DMS79 treated with DMSO at 0.1 percent for 48 hours (cell line): ENCODE data around the gene SZRD1.

Experiments used
- DNase-seq: peaks from one replicate; lab custom pipeline; 2025; lab: John Stamatoyannopoulos, UW

Gene SZRD1

DNA sequence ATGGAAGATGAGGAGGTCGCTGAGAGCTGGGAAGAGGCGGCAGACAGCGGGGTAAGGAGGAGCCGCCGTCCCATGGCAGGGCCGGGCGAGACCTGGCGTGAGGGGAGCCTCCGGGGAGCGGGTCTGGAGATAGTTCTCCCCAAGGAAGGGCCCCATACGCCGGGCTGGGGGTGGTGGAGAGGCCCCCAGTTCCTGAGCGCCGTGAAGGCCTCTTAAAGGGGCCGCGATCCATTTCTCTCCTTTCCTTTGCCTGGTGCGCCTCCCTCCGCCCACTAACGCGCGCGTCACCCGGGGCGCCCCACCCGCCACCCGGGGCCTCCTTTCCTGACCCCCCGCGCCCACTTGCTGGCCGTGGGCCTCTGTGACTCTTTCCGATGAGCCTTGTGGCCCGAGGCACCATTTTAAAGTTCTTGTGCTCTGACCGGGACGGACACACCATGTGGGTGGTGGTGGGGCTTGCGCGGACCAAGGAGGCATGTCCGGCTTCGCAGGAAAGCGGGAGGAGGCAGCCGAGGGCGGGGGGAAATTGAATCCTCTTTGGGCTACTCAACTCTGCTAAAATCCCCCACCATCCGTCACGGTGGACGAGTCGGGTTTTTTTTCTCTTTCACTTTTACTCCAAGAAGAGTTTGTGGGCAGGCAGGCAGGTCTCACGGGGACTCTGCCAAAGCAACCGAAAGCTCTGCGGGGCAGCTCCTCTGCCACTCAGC lies 371 bp downstream of the SZRD1 start:
- DNase-seq, result peak; percentile 59

DNA sequence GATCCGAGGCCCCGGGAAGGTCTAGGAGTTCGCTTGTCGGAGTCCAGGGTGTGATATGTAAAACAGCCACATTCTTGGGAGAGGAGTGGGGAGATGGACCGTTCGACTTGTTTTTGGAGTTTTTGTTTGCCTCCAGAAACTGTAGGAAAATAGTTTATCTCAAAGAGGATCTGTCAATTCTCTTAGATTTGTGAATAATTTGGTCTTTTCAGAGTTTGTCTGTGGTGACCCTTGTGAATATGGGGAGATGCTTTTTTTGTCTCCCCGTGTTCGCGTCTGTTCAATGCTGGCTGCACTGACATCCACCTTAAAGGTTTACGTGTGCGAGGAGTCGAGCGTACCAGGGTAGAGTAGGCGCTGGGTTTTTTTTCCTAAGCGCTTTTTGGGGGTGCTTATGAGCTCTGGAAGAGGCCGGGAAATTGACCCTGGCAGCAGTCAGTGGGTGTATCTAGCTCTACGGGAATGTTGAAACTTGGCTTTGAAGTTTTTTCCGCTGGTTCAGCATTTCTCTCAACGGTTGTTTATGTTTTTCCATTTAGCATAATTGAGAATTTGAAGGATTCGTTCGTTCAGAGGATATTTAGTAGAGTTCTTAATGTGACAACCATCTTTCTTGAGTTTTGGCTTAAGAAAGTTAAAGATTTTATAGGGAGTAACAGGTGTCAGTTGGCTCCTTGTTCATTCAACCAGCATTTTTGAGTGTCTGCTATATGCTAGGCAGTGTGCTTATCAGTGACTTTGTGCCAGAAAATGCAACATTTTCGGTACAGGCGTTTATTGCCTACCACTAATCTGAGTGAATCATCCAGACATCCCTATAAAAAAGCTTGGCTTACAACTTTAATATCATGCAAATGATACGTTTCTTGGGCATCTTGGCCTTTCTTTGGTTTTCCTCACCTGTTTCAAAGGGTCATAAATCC lies 1.2 kb downstream of the SZRD1 start:
- DNase-seq, result no peak

DNA sequence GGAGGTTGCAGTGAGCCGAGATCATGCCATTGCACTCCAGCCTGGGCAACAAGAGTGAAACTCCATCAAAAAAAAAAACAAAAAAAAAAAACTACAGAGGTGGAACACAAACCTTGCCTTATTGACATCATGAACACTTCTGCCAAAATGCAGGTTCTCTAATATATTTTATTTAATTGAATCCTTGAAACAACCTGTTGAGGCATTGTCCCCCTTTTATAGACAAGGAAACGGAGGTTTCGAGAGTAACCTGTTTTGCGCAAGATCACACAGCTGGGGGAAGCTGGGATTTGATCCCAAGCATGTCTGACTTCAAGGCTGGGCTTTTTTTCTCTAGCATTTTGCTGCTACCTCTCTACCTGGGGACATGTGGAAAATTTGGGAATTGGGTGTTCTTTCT lies 2.8 kb downstream of the SZRD1 start:
- no peak for DNase-seq

DNA sequence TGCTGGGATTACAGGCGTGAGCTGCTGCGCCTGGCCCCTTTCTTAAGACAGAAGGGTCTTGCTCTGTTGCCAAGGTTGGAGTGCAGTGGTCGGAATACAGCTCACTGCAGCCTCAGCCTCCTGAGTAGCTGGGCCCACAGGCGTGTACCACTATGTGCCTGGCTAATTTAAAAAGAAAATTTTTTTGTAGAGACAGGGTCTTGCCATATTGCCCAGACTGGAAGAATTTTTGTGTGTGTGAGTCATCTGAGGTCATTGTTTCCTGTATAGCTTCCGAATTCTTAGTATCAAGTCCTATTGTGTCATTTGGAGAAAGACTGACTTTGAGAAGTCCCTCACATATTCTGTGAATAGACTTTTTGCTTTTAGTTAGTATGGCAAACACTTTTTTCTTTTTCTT lies 4.7 kb downstream of the SZRD1 start:
- no peak for DNase-seq

DNA sequence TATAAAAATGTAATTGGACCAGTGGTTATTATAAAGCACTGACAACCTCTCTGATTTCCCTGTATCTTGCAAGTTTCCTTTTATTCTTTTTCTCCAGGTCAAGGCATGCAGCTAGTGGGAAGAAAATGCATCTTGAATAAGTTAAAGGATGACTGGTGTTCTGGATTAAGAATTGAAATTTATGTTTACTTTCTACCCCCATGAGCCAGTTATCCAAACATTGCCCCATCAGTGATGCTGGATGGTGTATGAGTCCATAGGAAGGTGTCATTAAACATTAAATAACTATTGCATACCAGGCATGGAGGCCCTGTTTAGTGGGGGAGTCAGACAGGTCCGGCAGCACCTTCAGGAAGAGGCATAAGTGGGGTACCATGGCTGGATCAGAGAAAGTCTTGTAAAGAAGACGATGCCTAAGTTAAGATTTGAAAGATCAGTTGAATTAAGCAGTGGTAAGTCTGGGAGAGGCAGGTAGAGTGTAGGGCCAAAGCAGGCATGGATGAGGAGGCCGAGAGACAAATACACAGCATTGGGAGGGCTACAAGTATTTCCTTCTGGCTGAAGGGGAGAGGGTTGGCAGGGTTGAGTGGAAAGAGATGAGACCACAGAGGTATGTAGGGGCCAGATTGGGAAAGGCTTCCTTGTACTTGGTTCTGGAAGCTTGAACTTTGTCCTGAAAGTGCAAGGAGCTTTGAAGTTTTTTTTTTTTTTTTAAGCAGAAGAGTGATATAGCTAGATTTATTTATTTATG lies 5.7 kb downstream of the SZRD1 start:
- DNase-seq, result no peak

DNA sequence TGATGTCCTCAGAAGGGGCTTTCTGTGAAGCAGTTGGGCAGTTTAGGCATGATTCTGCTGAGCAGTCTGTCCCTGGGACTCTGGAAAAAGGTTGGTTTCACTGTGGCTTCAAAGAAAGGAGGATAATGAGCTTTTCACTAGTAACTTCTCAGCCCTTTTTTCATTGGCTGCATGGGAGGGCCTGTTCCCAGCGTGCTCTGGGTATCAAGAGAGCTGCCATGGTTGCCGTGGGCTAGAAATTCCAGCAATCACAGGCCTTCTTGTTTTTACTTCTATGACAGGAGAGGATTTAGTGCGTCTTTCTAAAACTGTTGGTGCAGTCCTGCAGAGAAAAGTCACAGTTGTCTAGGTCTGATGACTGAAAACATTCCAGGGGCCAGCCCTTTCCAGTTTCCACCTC lies 7.2 kb downstream of the SZRD1 start:
- no peak for DNase-seq

DNA sequence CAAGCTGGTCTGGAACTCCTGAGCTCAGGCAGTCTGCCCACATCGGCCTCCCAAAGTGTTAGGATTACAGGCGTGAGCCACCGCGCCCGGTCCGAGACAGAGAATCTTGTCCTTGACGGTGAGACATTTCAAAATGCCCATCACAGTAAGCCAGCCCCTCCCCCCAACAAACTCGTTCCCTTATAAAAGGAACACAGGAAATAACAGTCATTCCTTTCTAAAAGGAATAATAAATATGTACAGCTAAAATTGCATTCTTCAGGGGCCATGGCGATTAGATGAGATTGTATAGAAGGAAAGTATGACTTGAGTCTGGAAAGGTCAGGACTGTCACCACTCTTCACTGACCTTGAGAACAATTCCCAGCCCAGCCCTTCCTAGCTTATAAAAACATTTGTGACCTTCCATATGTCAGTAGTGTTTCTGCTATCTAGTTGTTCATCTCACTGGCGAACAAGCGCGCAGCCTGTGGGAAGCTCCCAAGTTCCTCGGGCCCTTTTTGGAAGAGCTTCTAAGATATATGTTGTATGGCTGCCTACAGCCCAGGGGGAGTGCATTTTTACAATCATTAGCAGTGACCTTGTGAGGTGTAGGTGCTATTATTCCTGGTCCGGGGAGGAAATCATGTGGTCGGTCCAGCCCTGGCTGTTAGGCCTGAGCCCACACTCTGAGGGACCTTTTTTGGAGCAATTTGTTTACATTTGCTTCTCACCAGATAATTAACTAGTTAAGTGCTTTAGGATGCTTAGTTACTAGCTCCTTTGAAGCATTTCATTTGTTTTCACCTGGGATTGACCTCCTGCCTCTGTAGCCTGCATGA lies 8.7 kb downstream of the SZRD1 start:
- no peak for DNase-seq

DNA sequence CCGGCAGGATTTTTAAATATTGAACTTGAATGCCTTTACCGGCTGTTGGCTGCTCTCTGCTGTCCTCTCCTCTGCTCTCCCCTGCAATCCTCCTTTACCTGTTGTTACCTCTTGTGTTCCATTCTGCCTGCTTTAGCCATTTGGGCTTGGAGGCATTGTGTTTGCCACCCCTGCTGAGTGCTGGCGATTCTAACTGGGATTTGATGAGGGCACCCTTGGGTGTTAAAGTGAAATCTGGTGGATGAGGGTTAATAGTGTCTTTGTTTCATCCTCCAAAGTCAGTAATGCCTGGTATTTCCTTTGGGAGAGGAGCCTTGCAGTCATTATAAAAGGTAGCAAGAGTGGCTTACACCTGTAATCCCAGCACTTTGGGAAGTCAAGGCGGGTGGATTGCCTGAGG lies 9.9 kb downstream of the SZRD1 start:
- DNase-seq, result no peak

DNA sequence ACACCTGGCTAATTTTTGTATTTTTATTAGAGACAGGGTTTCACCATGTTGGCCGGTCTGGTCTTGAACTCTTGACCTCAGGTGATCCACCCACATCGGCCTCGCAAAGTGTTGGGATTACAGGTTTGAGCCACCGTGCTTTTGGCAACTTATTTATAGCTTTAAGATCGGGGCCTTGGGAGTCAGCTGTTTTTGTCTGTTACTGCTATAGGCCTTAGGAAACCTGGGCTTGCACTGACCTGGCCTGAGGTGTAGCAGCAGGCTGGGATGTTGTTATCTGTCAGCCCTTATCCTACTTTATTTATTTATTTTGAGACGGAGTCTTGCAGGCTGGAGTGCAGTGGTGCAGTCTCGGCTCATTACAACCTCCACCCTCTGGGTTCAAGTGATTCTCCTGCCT lies 11.4 kb downstream of the SZRD1 start:
- no peak for DNase-seq

DNA sequence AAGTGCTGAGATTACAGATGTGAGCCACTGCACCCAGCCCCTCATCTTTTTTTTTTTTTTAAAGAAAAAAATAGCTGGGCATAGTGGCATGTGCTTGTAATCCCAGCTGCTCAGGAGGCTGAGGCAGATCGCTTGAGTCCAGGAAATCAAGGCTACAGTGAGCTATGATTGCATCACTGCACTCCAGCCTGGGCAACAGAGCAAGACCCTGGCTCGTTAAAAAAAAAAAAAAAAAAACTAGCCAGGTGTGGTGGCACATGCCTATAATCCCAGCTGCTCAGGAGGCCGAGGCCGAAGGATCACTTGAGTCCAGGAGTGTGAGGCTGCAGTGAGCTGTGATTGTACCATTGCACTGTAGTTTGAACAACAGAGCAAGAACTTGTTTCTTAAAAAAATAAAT lies 13.8 kb downstream of the SZRD1 start:
- no peak for DNase-seq

DNA sequence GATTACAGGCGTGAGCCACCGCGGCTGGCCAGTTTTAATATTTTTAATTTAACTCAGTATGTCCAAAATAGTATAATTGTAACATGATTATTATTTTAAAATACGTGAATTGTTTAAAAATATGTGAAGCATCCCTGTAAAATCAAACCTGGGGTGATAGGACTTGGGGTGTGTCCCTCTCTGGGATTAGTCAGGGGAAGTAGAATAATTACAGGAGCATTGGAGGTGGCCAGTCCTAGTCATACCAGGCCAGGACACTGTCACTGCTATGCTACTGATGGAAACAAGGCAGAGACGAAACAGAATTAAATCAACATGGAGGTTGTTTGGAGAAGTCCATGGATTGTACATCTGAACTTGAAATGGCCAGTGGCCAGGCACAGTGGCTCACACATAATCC lies 16.8 kb downstream of the SZRD1 start:
- DNase-seq, result no peak

DNA sequence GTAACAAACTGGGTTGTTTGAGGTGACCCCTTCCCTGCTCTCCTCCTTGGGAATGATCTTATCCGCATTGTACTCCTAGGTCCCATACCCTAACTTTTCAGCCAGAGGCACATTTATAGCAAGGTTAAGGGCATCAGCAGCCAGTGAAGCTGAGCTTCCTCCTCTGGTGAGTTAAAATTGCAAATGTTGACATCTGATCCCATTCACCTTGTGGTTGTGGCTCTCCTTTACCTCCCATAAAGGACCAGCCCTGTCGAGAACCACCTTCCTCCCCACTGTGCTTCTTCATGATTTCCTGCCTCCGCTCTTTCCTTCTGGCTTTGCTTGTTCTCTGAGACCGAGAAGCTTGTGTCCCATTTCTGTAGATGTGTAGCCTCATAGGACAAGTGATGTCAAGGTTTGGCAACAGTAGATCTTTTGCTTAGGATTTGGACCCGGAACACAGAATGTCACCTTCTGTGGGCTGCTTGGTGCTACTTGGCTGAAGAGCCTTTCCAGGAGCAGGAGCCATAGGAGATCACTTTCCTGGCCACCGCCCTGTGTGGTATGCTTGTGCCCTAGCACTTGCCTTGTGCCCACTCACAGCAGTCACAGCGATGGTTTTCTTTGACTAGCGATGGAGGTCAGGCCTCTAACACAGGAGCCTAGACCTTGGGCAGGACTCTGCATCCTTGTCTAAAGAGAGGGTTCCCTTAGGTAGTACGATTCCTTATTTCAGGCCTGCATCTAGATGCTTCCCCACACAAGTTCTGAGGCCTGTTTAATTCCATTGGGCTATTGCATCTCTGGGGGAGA lies 18.8 kb downstream of the SZRD1 start:
- DNase-seq, result no peak

DNA sequence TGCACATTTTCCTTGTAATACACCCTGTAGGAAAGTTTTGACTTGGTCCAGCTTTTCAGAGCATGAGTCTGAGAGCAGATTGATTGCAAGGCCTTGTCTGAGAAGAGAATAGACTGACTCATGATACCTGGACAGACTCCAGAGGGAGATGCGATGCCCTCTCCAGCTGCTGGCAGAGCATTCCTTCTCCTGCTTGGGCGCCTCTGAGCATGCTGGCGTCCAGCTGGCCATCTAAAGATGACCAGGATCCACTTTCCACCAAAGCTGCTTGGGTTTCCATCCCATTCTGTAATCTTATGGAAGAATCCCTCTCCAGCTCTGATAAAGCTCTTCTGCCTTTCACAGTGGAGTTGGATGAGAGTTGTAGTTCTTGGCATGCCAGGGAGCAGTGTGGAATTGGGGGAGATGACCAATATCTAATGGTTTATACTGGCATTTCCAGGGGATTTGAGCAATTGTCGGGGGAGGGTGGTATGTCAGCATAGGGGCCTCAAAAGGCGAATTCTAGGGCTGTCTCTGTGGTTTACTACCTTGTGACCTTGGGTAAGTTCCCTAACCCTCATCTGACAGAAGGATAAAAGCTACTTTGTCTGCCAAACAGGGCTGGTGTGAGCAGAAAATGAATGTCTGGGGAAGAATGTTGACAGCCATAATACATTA lies 19.5 kb downstream of the SZRD1 start:
- DNase-seq, result no peak

DNA sequence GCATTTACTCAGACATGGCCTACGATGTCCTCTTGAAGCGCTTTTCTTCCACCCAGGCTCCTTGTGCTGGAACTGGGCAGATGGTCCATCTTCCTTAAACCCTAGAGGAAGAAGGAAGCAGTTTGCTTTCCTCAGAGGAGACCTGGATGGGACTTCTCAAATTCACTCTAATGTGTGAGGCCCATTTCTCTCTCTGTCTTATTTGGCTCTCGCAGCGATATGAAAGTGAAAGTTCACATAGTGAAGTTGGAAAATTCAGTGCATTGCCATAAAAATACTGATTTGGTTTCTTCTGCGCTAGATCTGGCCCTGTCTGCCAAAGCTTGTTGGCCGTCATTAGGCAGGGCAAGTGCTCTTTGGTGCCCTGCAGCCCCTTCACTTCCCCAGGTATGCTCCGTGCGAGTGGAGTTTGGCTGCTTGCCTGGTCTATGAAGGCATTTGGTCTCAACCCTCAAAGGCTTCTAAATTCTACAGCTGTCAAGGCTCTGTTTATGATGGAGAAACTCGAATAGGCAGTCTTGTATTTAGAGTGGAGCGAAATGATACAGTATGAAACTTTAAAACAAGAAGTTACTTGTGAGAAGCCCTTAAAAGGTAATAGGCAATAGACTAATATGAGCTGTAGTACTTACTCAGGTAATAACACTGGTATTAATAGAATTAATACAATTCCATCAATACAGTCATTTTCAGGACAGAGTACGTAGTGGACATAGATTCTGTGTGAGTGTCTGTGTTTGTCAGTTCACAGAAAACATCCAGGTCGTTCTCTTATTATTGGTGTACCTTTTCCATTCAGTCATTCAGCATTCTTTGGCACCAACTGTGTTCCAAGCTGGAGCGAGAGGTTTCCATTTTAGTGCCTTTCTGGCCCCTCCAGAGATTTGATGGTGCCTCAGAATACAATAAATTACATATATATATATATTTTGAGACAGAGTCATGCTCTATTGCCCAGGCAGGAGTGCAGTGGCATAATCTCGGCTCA lies 20.5 kb downstream of the SZRD1 start:
- DNase-seq, result peak; percentile 92

DNA sequence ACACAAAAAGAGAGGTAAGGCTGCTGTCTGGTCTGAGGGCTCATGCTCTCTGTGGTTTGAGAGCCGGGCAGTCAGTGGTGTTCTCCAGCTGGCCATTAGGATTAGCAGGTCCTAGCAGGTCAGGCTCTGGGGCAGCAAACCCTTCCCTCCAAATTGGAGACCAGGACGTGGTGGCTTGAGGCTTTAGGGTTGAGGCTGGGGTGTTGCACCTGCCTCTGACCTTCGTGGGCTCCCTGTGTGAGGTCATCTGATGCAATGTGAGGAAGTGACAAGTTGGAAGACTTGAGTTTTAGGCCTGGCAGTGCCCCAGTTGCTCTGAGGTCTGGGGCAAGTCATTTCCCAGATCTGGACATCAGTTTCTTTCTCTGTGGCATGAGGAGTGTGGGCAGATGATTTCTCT lies 24.4 kb downstream of the SZRD1 start:
- no peak for DNase-seq

DNA sequence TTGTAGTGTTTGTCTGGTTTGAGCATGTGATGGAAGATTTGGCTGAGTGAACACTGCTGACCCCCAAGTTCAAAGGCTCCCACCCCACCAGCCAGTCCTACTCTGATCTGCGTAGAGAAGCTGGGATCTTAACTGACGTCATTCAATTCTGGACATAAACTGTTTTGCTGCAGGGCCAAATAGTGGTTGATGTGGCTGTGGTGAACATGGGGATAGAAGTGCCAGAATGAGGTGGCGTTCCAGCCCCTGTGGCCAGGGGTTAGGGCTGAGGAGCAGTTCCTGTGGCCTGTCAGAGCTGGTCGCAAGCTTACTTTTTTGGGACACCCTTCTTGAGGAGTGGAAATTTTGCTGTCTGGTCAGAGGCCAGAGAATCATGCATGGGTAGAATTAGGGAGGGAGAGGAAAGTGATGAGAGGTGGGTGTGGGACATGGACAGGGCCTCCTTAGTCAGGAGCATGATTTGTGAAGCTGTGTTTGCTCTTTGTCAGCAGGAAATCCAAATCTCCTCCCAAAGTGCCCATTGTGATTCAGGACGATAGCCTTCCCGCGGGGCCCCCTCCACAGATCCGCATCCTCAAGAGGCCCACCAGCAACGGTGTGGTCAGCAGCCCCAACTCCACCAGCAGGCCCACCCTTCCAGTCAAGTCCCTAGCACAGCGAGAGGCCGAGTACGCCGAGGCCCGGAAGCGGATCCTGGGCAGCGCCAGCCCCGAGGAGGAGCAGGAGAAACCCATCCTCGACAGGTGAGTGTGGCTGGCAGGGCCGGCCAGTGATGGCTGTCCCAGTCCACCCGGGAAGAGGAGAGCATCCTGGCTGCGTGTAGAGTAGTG lies 25.9 kb downstream of the SZRD1 start:
- DNase-seq, result no peak

DNA sequence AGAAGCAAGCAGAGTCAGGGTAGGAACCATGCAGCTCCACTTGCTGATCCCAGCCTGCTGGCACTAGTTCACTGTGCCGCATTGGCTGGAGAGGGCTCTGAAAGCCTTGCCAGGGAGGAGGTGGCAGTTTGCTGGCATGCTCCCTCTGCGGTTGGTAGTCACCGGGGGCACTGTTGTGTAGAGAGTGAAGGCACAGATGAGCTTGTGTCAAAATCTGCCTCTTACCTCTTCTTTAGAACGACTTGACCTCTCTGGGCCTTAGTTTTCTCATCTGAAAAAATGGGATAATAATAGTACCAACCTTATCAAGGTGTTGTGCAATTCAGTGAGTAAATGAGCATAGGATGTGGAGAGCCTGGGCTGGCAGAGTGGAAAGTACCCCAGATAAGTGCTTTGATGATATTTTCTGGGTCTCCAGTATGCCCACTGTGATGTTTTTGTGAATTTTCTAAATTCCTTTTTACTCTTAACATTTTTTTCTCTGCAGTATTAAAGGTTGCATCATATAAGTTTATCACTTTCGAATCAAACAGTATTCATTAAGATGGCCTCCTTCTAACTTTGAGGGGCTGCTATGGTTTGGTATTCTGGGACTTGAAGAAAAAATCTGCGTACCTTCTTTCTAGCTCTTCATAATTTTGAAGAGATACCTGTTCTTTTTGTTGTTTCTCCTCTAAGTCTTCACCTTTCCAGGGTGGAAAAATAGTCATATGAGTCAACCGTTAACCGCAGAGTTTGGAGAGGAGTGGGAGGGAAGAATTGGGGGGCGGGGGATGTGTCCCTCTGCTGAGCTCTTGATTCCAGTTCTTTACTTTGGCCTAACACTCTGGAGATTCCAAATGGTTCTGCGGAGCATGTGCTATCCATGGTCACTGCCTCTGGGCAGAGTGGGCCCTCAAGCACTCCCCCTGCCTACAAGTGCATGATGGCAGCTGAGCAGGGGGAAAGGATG lies 26.8 kb downstream of the SZRD1 start:
- DNase-seq, result no peak
